ENCODE measurements around the gene CALU. TPM values are rescaled to one million over a fixed set of nuclear protein-coding genes. Genes with fewer than 3 reads are reported as not detected.

CALU gene
- total RNA-seq, 1 donor from 2014 or later = 145 TPM

GRCh38 chr7:128731184-128731583 lies 8.0 kb upstream of the CALU start:
- H3K36me3 Mint-ChIP-seq (ENCODE audit: low read depth) = no peaks in the 10 kb centered on the region
- no peaks in the 10 kb centered on the region for H3K9me3 Mint-ChIP-seq
- H3K4me1 Mint-ChIP-seq = no peaks in the 10 kb centered on the region
- no peak overlapping the region for H3K4me3 Mint-ChIP-seq
- DNase-seq (ENCODE audit: low read depth, low spot score) = no peak
- TF ChIP-seq, protein P1, sequence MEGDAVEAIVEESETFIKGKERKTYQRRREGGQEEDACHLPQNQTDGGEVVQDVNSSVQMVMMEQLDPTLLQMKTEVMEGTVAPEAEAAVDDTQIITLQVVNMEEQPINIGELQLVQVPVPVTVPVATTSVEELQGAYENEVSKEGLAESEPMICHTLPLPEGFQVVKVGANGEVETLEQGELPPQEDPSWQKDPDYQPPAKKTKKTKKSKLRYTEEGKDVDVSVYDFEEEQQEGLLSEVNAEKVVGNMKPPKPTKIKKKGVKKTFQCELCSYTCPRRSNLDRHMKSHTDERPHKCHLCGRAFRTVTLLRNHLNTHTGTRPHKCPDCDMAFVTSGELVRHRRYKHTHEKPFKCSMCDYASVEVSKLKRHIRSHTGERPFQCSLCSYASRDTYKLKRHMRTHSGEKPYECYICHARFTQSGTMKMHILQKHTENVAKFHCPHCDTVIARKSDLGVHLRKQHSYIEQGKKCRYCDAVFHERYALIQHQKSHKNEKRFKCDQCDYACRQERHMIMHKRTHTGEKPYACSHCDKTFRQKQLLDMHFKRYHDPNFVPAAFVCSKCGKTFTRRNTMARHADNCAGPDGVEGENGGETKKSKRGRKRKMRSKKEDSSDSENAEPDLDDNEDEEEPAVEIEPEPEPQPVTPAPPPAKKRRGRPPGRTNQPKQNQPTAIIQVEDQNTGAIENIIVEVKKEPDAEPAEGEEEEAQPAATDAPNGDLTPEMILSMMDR (conservative IDR thresholded peaks at IDR 0.05) = no peak
- H3K27me3 Mint-ChIP-seq (ENCODE audit: low read depth) = peaks cover 29% of the 10 kb centered on the region
- H3K27ac Mint-ChIP-seq (ENCODE audit: unreplicated experiment) = no peak overlapping the region

DNA sequence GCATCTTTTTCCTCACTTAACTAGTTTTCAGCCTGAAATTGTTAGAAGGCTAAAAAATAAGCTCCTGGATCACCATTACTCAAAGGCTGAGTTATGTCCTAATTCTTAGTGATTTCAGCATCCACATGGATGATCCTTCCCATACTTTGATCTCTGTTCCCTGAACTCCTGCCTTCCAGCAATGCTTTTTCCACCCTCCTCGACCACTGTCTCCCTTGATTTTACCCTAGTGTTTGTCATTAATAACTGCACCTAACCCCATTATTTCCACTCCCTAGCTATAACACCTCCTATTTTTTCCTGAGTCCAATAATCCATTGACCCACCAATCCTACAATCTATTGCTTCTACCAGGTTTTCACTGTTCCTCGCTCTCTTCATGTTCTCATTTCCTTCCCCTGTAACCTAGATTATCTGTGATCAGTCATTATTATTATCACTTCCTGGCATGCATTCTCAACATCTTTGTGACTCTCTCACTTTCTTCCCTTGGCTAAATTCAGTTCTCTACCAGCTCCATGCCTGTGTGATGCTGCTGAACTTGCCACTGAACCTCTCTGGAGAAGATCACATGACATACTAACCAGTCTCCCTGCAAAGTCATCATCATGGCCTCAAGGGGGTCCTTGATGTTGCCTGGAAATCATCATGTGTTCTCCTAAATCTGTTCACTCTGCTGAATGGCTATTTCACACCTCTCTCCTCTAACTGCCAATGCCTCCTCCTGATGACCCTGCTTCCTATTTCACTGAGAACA lies 6.5 kb upstream of the CALU start:
- Mint-ChIP-seq H3K27me3 (ENCODE audit: low read depth) (peaks cover 17% of the 10 kb centered on the region), H3K9me3 (no peaks in the 10 kb centered on the region), H3K27ac (ENCODE audit: unreplicated experiment) (no peak overlapping the region), H3K36me3 (ENCODE audit: low read depth) (no peaks in the 10 kb centered on the region), H3K4me3 (no peak overlapping the region), H3K4me1 (no peaks in the 10 kb centered on the region)
- DNase-seq (ENCODE audit: low read depth, low spot score) = no peak
- TF ChIP-seq, protein P1 (conservative IDR thresholded peaks at IDR 0.05) = no peak

DNA sequence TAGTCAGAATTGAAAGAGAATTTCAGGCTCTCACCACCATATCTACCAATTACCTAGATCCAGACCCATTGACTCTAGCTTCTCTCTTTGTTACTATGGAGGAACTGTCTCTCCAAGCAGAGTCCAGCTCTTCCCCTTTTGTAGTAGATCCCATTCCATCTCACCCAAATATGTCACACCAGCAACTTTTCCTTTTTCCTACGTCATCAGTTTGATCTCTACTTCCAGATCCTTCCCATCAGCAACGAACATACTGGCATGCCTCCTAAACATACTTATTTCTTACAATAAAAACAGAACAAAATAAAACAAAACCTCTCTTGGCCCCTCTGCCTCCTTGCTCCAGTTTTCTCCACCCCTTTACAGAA lies 5.9 kb upstream of the CALU start:
- Mint-ChIP-seq H3K27me3 (ENCODE audit: low read depth) (peaks cover 15% of the 10 kb centered on the region), H3K9me3 (no peaks in the 10 kb centered on the region), H3K27ac (ENCODE audit: unreplicated experiment) (no peak overlapping the region), H3K36me3 (ENCODE audit: low read depth) (no peaks in the 10 kb centered on the region), H3K4me1 (peaks cover under 1% of the 10 kb centered on the region), H3K4me3 (no peak overlapping the region)
- TF ChIP-seq, protein P1 (conservative IDR thresholded peaks at IDR 0.05) = no peak
- DNase-seq (ENCODE audit: low read depth, low spot score) = no peak

GRCh38 chr7:128734890-128735289 lies 4.3 kb upstream of the CALU start:
- H3K4me3 Mint-ChIP-seq = no peak overlapping the region
- H3K36me3 Mint-ChIP-seq (ENCODE audit: low read depth) = no peaks in the 10 kb centered on the region
- H3K27me3 Mint-ChIP-seq (ENCODE audit: low read depth) = peaks cover 13% of the 10 kb centered on the region
- H3K9me3 Mint-ChIP-seq = no peaks in the 10 kb centered on the region
- H3K4me1 Mint-ChIP-seq = peaks cover 12% of the 10 kb centered on the region
- DNase-seq (ENCODE audit: low read depth, low spot score) = no peak
- TF ChIP-seq, protein P1 (conservative IDR thresholded peaks at IDR 0.05) = no peak
- no peak overlapping the region for H3K27ac Mint-ChIP-seq (ENCODE audit: unreplicated experiment)

DNA sequence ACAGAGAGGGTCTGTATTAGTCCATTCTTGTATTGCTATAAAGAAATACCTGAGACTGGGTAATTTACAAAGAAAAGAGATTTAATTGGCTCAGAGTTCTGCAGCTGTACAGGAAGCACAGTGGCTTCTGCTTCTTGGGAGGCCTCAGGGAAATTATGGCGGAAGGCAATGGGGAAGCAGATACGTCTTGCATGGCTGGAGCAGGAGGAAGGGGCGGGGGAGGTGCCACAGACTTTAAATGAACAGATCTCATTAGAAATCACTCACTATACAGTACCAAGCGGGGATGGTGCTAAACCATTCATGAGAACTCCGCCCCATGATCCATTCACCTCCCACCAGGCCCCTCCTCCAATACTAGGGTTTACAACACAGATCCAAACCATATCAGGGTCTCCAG lies 3.7 kb upstream of the CALU start:
- Mint-ChIP-seq H3K36me3 (ENCODE audit: low read depth) (no peaks in the 10 kb centered on the region), H3K4me3 (peak overlapping the region; percentile 8), H3K4me1 (peaks cover 17% of the 10 kb centered on the region), H3K27ac (ENCODE audit: unreplicated experiment) (no peak overlapping the region), H3K27me3 (ENCODE audit: low read depth) (peaks cover 13% of the 10 kb centered on the region), H3K9me3 (no peaks in the 10 kb centered on the region)
- DNase-seq (ENCODE audit: low read depth, low spot score) = no peak
- TF ChIP-seq, protein P1 (conservative IDR thresholded peaks at IDR 0.05) = no peak

All from neural crest cell (in vitro differentiated cells).